Measurements from ENCODE around the gene HPS5. TPM values are rescaled to one million over a fixed set of nuclear protein-coding genes. Genes with fewer than 3 reads are reported as not detected.
A peak's percentile ranks its signal among the peaks of the same experiment; 100 is the strongest.

HPS5 gene
- total and polyA plus RNA-seq, 2 of the 13 experiments (the other 11 are each of a cell fraction or from before 2014, with no cell fraction given), result 6.6 to 25.5 TPM

DNA sequence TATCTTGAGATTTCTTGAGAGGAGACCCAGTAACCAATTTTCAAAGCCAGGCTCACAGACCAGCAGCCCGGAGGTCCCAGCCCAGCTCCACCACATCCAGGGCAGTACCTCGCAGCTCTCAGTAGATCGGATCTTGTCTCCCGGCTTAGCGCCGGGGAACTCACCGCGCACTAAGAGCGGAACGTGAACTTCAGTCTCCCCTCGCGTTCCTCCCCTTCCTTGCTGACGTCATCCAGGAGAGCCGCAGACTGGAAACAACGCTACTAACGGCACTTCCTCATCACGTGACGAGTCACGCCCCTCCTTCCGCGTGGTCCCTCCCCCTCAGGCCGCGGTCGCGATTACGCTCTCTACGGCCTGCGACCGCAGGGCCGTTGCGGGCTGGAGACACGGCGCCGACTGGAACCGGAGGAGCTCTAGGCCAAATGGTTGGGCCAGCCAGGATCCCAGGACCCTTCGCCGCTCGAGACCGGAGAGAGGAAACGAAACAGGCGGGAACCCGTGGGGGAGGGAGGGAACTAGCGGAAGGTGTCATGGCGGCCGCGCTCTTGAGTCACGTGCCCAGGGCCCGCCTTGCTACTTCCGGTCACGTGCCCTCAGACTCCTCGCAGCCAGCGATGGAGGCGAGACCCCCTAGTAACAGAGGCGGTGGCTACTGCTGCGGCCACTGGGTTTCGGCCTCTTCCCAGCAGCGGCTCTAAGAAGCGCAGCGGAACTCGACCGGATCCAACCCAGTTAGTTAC lies at the start of gene HPS5, which contains the start of gene GTF2H1 (continued):
- TF ChIP-seq ZBTB1 (CRISPR knock-in tag; IDR thresholded peaks at IDR 0.05; ENCODE audit: borderline replicate concordance) (no peak), ZNF616 (CRISPR knock-in tag; IDR thresholded peaks at IDR 0.05; ENCODE audit: low read depth) (peak; percentile 38; the same call in 1 of the 2 replicates), NR3C1 (CRISPR knock-in tag; IDR thresholded peaks at IDR 0.05) (no peak), PHF5A (CRISPR knock-in tag; IDR thresholded peaks at IDR 0.05; ENCODE audit: low read depth, unreplicated experiment) (peak; percentile 74), CCDC6 (CRISPR knock-in tag; IDR thresholded peaks at IDR 0.05) (peak; percentile 87), ZNF337 (CRISPR knock-in tag; IDR thresholded peaks at IDR 0.05; ENCODE audit: borderline replicate concordance, low read depth) (peak; percentile 82; the same call in 1 of the 2 replicates), ZNF232 (CRISPR knock-in tag; IDR thresholded peaks at IDR 0.05; ENCODE audit: borderline replicate concordance) (0 out of 2 replicates have a peak, but pooled peaks have one; percentile 62), FOXA1 (IDR thresholded peaks at IDR 0.05) (no peak), FOXA1 (CRISPR knock-in tag; IDR thresholded peaks at IDR 0.05) (peak; percentile 24; the same call in 1 of the 2 replicates), EHMT2 (IDR thresholded peaks at IDR 0.05; ENCODE audit: borderline replicate concordance, low read depth, low read length) (peak; percentile 48; the same call in 1 of the 2 replicates)
- TF ChIP-seq, protein P1, sequence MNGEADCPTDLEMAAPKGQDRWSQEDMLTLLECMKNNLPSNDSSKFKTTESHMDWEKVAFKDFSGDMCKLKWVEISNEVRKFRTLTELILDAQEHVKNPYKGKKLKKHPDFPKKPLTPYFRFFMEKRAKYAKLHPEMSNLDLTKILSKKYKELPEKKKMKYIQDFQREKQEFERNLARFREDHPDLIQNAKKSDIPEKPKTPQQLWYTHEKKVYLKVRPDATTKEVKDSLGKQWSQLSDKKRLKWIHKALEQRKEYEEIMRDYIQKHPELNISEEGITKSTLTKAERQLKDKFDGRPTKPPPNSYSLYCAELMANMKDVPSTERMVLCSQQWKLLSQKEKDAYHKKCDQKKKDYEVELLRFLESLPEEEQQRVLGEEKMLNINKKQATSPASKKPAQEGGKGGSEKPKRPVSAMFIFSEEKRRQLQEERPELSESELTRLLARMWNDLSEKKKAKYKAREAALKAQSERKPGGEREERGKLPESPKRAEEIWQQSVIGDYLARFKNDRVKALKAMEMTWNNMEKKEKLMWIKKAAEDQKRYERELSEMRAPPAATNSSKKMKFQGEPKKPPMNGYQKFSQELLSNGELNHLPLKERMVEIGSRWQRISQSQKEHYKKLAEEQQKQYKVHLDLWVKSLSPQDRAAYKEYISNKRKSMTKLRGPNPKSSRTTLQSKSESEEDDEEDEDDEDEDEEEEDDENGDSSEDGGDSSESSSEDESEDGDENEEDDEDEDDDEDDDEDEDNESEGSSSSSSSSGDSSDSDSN (CRISPR knock-in tag; IDR thresholded peaks at IDR 0.05), result peak; percentile 83
- TF ChIP-seq, protein P2, sequence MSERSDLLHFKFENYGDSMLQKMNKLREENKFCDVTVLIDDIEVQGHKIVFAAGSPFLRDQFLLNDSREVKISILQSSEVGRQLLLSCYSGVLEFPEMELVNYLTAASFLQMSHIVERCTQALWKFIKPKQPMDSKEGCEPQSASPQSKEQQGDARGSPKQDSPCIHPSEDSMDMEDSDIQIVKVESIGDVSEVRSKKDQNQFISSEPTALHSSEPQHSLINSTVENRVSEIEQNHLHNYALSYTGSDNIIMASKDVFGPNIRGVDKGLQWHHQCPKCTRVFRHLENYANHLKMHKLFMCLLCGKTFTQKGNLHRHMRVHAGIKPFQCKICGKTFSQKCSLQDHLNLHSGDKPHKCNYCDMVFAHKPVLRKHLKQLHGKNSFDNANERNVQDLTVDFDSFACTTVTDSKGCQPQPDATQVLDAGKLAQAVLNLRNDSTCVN (CRISPR knock-in tag; IDR thresholded peaks at IDR 0.05; ENCODE audit: borderline replicate concordance), result peak; percentile 85; the same call in 1 of the 2 replicates
- TF ChIP-seq, protein P3, sequence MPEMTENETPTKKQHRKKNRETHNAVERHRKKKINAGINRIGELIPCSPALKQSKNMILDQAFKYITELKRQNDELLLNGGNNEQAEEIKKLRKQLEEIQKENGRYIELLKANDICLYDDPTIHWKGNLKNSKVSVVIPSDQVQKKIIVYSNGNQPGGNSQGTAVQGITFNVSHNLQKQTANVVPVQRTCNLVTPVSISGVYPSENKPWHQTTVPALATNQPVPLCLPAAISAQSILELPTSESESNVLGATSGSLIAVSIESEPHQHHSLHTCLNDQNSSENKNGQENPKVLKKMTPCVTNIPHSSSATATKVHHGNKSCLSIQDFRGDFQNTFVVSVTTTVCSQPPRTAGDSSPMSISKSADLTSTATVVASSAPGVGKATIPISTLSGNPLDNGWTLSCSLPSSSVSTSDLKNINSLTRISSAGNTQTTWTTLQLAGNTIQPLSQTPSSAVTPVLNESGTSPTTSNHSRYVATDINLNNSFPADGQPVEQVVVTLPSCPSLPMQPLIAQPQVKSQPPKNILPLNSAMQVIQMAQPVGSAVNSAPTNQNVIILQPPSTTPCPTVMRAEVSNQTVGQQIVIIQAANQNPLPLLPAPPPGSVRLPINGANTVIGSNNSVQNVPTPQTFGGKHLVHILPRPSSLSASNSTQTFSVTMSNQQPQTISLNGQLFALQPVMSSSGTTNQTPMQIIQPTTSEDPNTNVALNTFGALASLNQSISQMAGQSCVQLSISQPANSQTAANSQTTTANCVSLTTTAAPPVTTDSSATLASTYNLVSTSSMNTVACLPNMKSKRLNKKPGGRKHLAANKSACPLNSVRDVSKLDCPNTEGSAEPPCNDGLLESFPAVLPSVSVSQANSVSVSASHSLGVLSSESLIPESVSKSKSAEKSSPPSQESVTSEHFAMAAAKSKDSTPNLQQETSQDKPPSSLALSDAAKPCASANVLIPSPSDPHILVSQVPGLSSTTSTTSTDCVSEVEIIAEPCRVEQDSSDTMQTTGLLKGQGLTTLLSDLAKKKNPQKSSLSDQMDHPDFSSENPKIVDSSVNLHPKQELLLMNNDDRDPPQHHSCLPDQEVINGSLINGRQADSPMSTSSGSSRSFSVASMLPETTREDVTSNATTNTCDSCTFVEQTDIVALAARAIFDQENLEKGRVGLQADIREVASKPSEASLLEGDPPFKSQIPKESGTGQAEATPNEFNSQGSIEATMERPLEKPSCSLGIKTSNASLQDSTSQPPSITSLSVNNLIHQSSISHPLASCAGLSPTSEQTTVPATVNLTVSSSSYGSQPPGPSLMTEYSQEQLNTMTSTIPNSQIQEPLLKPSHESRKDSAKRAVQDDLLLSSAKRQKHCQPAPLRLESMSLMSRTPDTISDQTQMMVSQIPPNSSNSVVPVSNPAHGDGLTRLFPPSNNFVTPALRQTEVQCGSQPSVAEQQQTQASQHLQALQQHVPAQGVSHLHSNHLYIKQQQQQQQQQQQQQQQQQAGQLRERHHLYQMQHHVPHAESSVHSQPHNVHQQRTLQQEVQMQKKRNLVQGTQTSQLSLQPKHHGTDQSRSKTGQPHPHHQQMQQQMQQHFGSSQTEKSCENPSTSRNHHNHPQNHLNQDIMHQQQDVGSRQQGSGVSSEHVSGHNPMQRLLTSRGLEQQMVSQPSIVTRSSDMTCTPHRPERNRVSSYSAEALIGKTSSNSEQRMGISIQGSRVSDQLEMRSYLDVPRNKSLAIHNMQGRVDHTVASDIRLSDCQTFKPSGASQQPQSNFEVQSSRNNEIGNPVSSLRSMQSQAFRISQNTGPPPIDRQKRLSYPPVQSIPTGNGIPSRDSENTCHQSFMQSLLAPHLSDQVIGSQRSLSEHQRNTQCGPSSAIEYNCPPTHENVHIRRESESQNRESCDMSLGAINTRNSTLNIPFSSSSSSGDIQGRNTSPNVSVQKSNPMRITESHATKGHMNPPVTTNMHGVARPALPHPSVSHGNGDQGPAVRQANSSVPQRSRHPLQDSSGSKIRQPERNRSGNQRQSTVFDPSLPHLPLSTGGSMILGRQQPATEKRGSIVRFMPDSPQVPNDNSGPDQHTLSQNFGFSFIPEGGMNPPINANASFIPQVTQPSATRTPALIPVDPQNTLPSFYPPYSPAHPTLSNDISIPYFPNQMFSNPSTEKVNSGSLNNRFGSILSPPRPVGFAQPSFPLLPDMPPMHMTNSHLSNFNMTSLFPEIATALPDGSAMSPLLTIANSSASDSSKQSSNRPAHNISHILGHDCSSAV (CRISPR knock-in tag; IDR thresholded peaks at IDR 0.05; ENCODE audit: borderline replicate concordance), result no peak
